ENCODE data around the gene TPD52L1. TPM values are rescaled to one million over a fixed set of nuclear protein-coding genes. Genes with fewer than 3 reads are reported as not detected.

The TPD52L1 gene
- total RNA-seq, 2 donors from 2014 or later: 41.4 to 51.7 TPM

GRCh38 chr6:125197795-125198269, 44.3 kb downstream of the TPD52L1 start:
- peak; percentile 84 for DNase-seq (ENCODE audit: low spot score)
- intact Hi-C loops (cut with DNase I): no loop called here

- DNase-seq (ENCODE audit: low spot score): no peak
- intact Hi-C loops (cut with DNase I): no loop called here
Measured at GRCh38 chr6:125198398-125198937, 44.9 kb downstream of the TPD52L1 start.

- DNase-seq (ENCODE audit: low spot score): no peak
- intact Hi-C loops (cut with DNase I): no loop called here
Measured at GRCh38 chr6:125200941-125201340, 47.4 kb downstream of the TPD52L1 start.

DNA sequence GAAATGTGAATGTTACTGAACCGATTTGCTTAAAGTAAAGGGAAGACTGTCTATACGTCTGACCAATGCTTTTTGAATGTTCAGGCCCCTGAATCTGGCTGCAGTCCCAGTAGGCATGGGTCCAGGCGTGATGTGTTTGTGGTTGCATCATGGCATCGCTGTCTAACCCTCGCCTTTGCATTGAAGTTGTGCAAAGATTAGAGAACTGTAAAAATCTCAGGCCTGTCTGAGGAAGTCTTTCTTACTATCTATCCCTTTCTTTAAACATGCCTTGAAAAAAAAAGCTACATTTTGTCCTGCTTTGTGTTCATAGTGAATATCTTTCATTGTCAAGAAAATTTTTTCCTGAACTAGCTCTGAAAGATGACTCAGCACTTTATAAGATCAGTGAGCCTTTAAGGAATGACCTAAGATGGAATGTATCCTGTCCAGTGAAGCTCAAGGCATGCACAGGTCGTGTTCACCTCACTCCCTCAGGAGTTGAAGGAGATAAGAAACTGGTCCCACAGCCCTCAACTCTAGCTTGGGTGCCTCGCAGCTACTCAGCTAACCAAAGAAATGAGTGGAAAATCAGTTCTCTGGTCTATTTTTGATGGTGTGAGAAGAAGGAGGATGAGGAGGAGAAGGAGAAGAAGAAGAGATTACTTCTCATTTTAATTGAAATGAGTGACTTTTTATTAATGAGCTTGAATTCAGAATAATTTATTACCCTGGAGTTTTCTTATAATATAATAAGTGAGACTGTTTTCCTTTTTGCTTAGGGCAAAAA, 48.6 kb downstream of the TPD52L1 start:
- peak; percentile 84 for DNase-seq (ENCODE audit: low spot score)

GRCh38 chr6:125203395-125203794, 49.8 kb downstream of the TPD52L1 start:
- no peak for DNase-seq (ENCODE audit: low spot score)
- intact Hi-C loops (cut with DNase I): no loop called here

More for the DNA sequence above, 48.6 kb downstream of the TPD52L1 start:
- intact Hi-C loops (cut with DNase I): no loop called here

DNA sequence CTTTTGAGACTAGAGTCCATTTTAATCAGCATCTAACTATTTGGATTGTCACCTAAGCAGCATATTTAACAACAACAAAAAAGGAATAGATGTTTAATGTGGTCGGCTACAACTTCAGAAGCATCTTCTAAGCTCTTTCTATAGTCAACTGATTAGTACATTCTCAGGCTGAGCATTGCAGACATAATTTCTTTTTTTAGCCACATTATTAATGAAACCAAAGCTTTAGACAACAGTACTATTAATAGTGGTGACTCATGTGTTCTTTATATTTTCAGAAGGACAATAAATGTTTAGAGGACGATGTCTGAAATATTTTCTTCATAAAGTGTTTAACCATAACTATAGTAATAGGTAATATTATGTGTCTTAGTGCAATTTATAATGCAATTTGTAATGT, 52.4 kb downstream of the TPD52L1 start:
- intact Hi-C loops (cut with DNase I): no loop called here

GRCh38 chr6:125206389-125206788, 52.8 kb downstream of the TPD52L1 start:
- no peak for DNase-seq (ENCODE audit: low spot score)
- intact Hi-C loops (cut with DNase I): no loop called here

More for the DNA sequence above, 52.4 kb downstream of the TPD52L1 start:
- DNase-seq (ENCODE audit: low spot score): no peak

GRCh38 chr6:125207956-125208355, 54.4 kb downstream of the TPD52L1 start:
- intact Hi-C loops (cut with DNase I): no loop called here
- DNase-seq (ENCODE audit: low spot score): no peak

- intact Hi-C loops (cut with DNase I): no loop called here
- DNase-seq (ENCODE audit: low spot score): no peak
Measured at GRCh38 chr6:125208625-125209249, 55.2 kb downstream of the TPD52L1 start.

DNA sequence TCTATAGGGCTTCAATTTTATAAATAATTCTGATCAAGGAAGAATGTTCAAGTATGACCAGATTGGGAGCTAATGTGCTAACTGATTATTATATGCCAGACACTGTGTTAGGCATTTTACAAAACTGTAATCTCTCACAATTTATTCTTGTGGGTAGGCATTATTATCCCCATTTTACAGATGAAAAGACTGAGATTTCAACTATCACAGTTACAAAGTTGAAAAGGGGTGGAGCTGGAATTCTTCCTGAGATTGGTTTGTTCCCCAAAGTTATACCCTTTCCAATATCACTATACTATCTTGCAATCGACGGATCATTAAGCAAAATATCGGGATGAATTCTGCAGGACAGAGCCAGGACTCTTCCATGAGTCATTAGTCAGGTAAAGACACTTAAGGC, 57.1 kb downstream of the TPD52L1 start:
- DNase-seq (ENCODE audit: low spot score): no peak

DNA sequence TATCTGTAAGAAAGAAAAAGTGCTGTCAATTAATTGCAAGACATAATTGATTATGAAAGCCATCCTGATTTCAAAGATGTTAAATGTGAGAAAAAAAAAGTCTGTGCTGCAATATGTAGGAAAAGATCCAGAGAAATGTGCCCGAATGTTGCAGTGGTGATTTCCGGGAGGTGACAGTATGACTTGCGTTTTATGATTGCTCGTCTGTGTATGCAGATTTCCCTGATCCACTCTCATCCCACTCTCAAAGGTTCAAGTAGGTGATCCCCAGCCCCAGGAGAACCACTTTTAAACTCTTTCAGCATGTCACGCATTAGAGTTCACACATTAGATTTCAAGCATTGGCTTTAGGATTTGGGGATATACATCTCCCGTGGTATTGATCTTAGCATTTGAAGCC, 57.8 kb downstream of the TPD52L1 start:
- intact Hi-C loops (cut with DNase I): no loop called here
- DNase-seq (ENCODE audit: low spot score): no peak

More for the DNA sequence above, 57.1 kb downstream of the TPD52L1 start:
- intact Hi-C loops (cut with DNase I): no loop called here

- DNase-seq (ENCODE audit: low spot score): no peak
- intact Hi-C loops (cut with DNase I): no loop called here
Measured at GRCh38 chr6:125212377-125212776, 58.8 kb downstream of the TPD52L1 start.

DNA sequence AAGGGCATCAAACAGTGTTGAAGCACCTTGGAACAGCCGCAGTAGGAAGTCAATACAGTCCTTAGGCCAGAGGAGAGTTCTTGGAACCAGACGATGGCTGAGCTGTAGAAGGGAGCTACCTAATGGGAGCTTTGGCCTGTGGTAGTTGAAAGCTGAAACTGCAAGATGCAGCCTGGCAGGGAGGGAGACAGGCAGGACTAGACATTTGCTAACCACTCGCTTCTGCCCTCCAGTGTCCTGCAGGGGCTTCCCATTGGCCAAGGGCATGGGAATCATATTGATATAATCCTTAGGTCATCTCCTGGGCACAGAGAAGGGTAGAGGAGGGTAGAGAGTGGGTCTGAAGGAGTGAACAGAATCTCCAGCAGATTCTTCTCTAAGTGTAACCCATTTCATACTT, 60.4 kb downstream of the TPD52L1 start:
- intact Hi-C loops (cut with DNase I): loop anchor here in 1 of 2 donors (2.0 kb wide), 1 partner anchor 59 kb away; no protein-coding TSS in a partner anchor

DNA sequence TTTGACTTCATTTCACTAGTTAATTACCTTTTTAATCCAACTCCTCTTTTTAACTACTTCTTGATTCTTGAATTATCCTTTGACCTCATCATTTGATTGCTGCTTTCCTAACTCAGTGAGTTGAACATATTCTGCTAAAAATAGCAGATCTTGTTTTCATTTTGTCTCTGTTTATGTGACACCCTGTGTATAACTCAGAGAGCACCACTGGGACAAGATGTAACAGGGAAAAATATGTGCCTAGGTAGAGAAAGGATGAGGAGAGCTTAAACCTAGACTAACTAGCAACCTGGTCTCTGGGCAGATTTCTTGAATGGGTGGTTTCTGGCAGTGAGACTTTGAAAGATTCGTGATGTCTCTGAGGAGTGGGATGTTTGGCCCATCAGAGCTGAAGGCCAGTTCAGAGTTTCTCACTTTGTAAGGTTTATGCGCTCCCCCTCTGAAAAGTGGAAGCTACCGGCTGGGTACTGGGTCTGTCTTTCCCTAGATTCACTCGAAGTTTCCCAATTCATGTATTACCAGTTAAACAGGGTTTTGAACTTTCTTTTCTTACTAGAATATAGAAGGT, 61.8 kb downstream of the TPD52L1 start:
- intact Hi-C loops (cut with DNase I): loop anchor here in 1 of 2 donors (2.0 kb wide), 1 partner anchor 61 kb away; no protein-coding TSS in a partner anchor
- no peak for DNase-seq (ENCODE audit: low spot score)

More for the DNA sequence above, 60.4 kb downstream of the TPD52L1 start:
- no peak for DNase-seq (ENCODE audit: low spot score)

GRCh38 chr6:125216015-125216414, 62.4 kb downstream of the TPD52L1 start:
- DNase-seq (ENCODE audit: low spot score): no peak
- intact Hi-C loops (cut with DNase I): no loop called here

DNA sequence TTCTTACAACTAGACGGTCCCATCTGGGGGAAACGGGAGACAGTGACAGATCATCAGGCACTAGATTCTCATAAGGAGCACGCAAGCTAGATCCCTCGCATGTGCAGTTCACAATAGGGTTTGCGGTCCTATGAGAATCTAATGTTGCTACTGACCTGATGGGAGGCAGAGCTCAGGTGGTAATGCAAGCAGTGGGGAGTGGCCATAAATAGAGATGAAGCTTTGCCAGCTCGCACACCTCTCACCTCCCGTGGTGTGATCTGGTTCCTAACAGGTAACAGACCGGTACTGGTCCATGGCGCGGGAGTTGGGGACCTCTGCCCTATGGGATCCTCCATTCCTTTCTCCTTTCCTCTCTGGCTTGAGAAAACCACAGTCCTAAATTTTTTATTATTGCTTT, 63.8 kb downstream of the TPD52L1 start:
- intact Hi-C loops (cut with DNase I): no loop called here

DNA sequence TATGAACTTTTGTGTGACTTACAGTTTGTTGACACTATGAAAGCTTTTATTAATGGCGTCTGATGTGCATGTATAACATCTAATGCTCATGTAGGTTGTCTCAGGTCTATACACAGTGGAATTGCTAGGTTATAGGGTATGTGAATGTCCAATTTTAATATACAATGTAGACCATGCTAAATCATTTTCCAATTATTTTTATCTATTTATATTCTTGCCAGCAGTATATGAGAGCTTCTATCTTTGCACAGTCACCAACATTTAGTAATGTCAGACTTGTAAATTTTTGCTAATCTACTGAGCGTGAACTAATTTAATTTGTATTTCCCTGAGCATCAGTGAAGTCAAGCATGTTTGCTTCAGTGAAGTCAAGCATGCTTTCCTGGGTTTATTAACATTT, 64.4 kb downstream of the TPD52L1 start:
- intact Hi-C loops (cut with DNase I): no loop called here

More for the DNA sequence above, 63.8 kb downstream of the TPD52L1 start:
- no peak for DNase-seq (ENCODE audit: low spot score)

GRCh38 chr6:125219361-125219895, 65.9 kb downstream of the TPD52L1 start:
- intact Hi-C loops (cut with DNase I): no loop called here
- DNase-seq (ENCODE audit: low spot score): no peak

More for the DNA sequence above, 64.4 kb downstream of the TPD52L1 start:
- no peak for DNase-seq (ENCODE audit: low spot score)

DNA sequence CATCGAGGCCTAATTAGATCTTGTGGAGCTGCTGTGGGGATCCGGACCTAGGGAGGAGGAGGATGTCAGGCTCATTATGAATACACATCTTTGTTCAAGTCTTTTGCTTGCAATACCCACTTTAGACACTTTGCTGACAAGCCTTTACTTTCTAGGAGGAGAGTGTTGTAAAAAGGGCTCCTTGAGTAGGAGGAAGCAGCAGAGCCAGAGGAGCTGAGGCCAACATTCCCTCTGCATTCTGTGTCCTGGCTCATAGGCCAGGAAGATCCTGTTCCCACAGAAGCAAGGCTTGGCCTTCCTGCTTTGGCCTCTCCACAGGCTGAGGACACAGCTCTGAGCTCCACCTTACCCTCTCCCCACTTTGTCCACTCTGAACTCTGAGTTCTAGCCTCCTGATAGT, 67.1 kb downstream of the TPD52L1 start:
- peak; percentile 82 for DNase-seq (ENCODE audit: low spot score)
- intact Hi-C loops (cut with DNase I): no loop called here
